Measurements from ENCODE around the gene RNF17.

DNA sequence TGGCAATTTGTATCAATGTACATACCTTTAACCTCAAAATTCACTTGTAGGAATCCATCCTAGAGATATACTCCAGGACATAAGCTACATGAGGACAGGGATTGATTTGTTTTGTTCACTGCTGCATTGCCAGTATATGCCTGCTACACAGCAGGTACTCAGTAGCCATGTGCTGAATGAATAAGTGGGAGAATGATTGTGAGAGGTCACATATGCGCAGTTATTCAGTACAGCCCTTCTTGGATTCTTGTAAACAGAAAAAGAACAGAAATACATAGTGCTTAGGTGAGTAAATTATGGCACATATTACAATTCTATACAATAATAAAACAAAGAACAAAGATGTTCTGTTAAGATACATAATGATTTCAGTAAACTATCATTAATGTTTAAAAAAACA, 133.3 kb downstream of the RNF17 start:
- TF ChIP-seq EZH2 (IDR thresholded peaks at IDR 0.05; ENCODE audit: borderline replicate concordance, control insufficient read depth, low read depth, low read length) (no peak), TAF1 (IDR thresholded peaks at IDR 0.05; ENCODE audit: borderline replicate concordance, low read depth, low read length) (no peak), NR2C2 (IDR thresholded peaks at IDR 0.05; ENCODE audit: borderline replicate concordance, control insufficient read depth, insufficient read length, low read depth) (no peak), POLR2A (IDR thresholded peaks at IDR 0.05; ENCODE audit: low read depth, low read length) (no peak), RAD21 (IDR thresholded peaks at IDR 0.05; ENCODE audit: insufficient read depth, low read depth, low read length) (no peak), SIN3A (IDR thresholded peaks at IDR 0.05; ENCODE audit: low read depth, low read length) (no peak), HDGF (IDR thresholded peaks at IDR 0.05) (no peak), ZNF622 (IDR thresholded peaks at IDR 0.05) (no peak), MAX (IDR thresholded peaks at IDR 0.05; ENCODE audit: low read depth, low read length) (no peak), BHLHE40 (IDR thresholded peaks at IDR 0.05; ENCODE audit: borderline replicate concordance in 1 of 2, low read depth in 2 of 2, low read length in 1 of 2) (no peak), ZNF207 (IDR thresholded peaks at IDR 0.05; ENCODE audit: borderline replicate concordance) (no peak)
- TF ChIP-seq, protein P1, sequence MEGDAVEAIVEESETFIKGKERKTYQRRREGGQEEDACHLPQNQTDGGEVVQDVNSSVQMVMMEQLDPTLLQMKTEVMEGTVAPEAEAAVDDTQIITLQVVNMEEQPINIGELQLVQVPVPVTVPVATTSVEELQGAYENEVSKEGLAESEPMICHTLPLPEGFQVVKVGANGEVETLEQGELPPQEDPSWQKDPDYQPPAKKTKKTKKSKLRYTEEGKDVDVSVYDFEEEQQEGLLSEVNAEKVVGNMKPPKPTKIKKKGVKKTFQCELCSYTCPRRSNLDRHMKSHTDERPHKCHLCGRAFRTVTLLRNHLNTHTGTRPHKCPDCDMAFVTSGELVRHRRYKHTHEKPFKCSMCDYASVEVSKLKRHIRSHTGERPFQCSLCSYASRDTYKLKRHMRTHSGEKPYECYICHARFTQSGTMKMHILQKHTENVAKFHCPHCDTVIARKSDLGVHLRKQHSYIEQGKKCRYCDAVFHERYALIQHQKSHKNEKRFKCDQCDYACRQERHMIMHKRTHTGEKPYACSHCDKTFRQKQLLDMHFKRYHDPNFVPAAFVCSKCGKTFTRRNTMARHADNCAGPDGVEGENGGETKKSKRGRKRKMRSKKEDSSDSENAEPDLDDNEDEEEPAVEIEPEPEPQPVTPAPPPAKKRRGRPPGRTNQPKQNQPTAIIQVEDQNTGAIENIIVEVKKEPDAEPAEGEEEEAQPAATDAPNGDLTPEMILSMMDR (IDR thresholded peaks at IDR 0.05 in 2 of 3, conservative IDR thresholded peaks at IDR 0.05 in 1 of 3; ENCODE audit: control insufficient read depth in 2 of 3, extremely low read depth in 1 of 3, insufficient read depth in 1 of 3, low read depth in 3 of 3, low read length in 3 of 3), result no peak
- TF ChIP-seq, protein P2, sequence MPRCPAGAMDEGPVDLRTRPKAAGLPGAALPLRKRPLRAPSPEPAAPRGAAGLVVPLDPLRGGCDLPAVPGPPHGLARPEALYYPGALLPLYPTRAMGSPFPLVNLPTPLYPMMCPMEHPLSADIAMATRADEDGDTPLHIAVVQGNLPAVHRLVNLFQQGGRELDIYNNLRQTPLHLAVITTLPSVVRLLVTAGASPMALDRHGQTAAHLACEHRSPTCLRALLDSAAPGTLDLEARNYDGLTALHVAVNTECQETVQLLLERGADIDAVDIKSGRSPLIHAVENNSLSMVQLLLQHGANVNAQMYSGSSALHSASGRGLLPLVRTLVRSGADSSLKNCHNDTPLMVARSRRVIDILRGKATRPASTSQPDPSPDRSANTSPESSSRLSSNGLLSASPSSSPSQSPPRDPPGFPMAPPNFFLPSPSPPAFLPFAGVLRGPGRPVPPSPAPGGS (IDR thresholded peaks at IDR 0.05; ENCODE audit: borderline replicate concordance, insufficient read depth, low read depth, low read length, poor library complexity, severe bottlenecking), result no peak

Measured in GM12878 (cell line).